Stimulated activated naive CD8-positive, alpha-beta T cell treated with anti-CD3 and anti-CD28 coated beads, Interleukin-15, Interleukin-2, amounts not matched to agents 100 ng/mL and 50 ng/mL, for 24 hours (primary cell): Measurements from ENCODE around the gene SETMAR.

ENCODE experiments used
- H3K27ac Mint-ChIP-seq: one replicate; pipeline ENCODE4 v1.8.0; 2021; ENCODE audit warnings: mild to moderate bottlenecking, mixed read lengths
- H3K27me3 Mint-ChIP-seq: one replicate; pipeline ENCODE4 v1.8.0; 2021; ENCODE audit warnings: mixed read lengths
- H3K36me3 Mint-ChIP-seq: one replicate; pipeline ENCODE4 v1.8.0; 2021; ENCODE audit warnings: low read depth, mixed read lengths
- H3K4me1 Mint-ChIP-seq: one replicate; pipeline ENCODE4 v1.8.0; 2021; ENCODE audit warnings: low read depth, mixed read lengths
- H3K4me3 Mint-ChIP-seq: one replicate; pipeline ENCODE4 v1.8.0; 2021; ENCODE audit warnings: mild to moderate bottlenecking, mixed read lengths
- H3K9me3 Mint-ChIP-seq: one replicate; pipeline ENCODE4 v1.8.0; 2021; ENCODE audit warnings: mixed read lengths

The SETMAR gene

DNA sequence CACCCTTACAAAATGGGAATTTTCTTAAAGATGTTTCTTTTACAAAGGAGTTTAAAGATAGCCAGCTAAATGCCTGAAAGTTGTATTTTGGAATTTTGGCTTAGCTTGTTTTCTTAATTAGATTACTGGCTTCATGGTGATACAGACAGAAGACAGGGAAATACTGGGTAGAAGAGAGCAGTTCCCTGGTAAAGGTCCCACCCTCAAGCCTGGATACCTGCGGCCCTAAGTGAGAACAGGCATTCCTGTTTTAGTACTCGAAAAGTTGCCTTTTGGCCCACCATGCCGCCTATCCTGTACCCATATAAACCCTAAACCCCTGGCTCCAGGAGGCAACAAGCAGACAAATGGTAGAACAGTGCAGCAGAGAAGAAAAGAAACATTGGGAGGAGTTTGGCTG is 29.4 kb downstream of the SETMAR start:
- H3K27me3 Mint-ChIP-seq, result no peaks in the 10 kb centered on the region
- H3K9me3 Mint-ChIP-seq, result peaks cover 16% of the 10 kb centered on the region
- H3K4me1 Mint-ChIP-seq, result no peaks in the 10 kb centered on the region
- H3K27ac Mint-ChIP-seq, result no peak overlapping the region
- peaks cover 18% of the 10 kb centered on the region for H3K36me3 Mint-ChIP-seq
- no peak overlapping the region for H3K4me3 Mint-ChIP-seq

DNA sequence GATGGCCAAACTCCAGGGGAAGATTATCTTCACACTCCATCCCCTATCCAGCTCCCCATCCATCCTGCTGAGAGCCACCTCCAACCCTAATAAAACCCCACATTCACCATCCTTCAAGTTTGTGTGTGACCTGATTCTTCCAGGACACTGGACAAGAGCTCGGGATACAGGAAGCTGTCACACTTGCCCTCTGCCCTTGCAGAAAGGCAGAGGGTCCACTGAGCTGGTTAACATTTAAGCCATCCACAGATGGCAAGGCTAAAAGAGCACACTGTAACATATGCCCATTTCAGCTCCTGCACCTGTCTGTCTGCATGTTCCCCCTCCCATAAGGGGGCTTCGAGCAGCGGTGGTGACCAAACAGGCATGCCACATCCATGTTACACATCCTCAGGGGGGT is 29.8 kb downstream of the SETMAR start:
- H3K27me3 Mint-ChIP-seq, result no peaks in the 10 kb centered on the region
- H3K4me3 Mint-ChIP-seq, result no peak overlapping the region
- no peaks in the 10 kb centered on the region for H3K4me1 Mint-ChIP-seq
- peaks cover 16% of the 10 kb centered on the region for H3K9me3 Mint-ChIP-seq
- H3K36me3 Mint-ChIP-seq, result peaks cover 18% of the 10 kb centered on the region
- H3K27ac Mint-ChIP-seq, result no peak overlapping the region

DNA sequence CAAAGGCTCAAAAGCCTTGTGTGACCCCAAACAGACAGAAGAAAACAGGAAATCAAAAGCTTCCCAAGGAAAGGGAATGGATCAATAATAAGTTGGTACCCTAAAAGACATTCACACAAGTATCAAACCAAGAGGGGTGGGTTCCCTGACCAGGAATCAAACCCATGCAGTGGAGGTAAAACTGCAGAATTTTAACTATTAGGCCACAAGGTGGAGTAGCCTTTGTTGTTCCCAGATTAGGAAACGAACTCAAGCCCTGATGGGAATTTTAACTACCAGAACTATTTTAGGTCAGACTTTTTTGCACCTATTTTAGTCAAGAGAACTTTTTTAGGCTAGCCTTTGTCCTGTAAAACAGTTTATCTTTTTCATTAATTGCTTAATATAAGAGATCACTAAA is 31.4 kb downstream of the SETMAR start:
- Mint-ChIP-seq H3K4me1 (no peaks in the 10 kb centered on the region), H3K27me3 (no peaks in the 10 kb centered on the region), H3K36me3 (peaks cover 5% of the 10 kb centered on the region), H3K9me3 (peaks cover 8% of the 10 kb centered on the region), H3K27ac (no peak overlapping the region), H3K4me3 (no peak overlapping the region)

DNA sequence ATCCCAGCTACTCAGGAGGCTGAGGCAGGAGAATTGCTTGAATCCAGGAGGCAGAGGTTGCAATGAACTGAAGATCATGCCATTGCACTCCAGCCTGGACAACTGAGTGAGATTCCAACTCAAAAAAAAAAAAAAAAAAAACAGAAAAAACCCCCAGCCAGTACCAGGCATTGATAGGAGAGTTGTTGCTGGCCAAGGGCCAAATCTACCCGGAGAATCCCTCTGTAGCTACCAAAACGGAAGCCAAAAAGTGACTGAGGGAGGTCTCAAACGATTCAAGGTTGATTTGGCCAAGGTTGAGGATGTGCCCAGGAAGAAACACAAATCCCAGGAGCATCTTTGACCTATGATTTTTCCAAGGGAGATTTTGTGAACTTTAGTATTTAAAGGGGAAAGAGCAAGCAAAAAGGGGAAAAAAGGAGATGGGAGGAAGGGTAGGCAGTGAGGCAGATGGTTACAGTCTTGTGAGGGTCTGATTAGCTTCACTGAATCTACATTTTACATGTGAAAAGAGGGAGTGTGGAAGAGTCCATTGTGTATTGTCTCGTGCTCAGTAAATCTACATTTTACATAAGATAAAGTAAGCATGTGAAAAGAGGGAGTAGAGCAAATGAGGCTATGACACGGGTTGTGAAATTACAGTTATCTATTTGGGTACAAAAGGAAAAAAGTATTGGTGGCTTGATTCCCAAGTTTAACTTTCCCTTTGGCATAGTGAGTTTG is 32.8 kb downstream of the SETMAR start:
- peaks cover 6% of the 10 kb centered on the region for H3K36me3 Mint-ChIP-seq
- no peaks in the 10 kb centered on the region for H3K27me3 Mint-ChIP-seq
- H3K4me1 Mint-ChIP-seq, result no peaks in the 10 kb centered on the region
- no peak overlapping the region for H3K4me3 Mint-ChIP-seq
- H3K9me3 Mint-ChIP-seq, result no peaks in the 10 kb centered on the region
- no peak overlapping the region for H3K27ac Mint-ChIP-seq

DNA sequence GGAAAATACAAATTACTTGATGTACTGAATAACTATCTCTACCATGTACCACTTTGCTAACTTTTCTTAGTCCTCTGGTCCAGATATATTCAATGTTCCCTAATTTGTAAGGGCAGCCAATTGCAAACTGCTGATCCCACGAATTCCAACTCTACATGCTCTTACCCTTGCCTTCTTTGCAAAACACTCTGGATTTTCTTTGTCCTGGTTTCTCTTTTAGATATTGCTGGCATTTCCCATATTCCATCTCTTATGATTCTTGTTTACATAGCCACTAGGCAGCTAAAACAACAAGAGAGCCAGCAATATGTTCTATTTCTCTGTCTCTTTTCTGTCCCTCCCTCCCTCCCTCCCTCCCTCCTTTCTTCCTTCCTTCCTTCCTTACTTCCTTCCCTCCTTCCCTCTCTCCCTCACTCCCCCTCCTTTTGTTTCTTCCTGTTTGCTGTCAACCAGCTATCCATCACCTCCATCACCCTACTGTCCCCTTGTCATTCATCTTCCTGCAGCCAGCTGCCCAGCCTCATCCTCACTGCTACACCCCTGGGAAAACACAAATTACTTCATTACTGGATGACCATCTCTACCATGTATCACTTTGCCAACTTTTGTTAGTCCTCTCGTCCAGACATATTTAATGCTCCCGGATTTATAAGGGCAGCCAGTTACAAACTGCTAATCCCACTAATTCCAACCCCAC is 33.8 kb downstream of the SETMAR start:
- Mint-ChIP-seq H3K27ac (no peak overlapping the region), H3K4me3 (no peak overlapping the region), H3K4me1 (no peaks in the 10 kb centered on the region), H3K27me3 (no peaks in the 10 kb centered on the region), H3K36me3 (peaks cover 6% of the 10 kb centered on the region), H3K9me3 (no peaks in the 10 kb centered on the region)

DNA sequence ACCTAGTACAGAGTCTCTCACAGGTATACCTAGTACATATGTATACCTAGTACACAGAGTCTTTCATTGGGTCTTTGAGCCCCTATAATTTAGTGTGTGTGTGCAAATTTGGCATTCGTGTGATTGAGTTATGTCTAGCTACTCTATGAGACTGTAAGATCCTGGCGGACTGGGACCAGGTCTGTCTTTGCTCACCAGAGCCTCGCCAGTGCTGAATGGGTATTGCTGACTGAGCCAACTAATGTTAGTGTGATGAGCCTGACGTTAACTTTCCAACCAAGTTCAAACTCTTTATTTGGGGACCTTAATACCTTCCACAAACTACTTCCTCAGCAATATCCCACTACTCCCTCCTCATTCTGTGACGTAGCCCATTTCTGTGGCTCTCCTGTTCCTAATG is 35.6 kb downstream of the SETMAR start:
- H3K4me3 Mint-ChIP-seq, result no peak overlapping the region
- no peaks in the 10 kb centered on the region for H3K9me3 Mint-ChIP-seq
- no peaks in the 10 kb centered on the region for H3K27me3 Mint-ChIP-seq
- H3K4me1 Mint-ChIP-seq, result no peaks in the 10 kb centered on the region
- peaks cover 6% of the 10 kb centered on the region for H3K36me3 Mint-ChIP-seq
- no peak overlapping the region for H3K27ac Mint-ChIP-seq

DNA sequence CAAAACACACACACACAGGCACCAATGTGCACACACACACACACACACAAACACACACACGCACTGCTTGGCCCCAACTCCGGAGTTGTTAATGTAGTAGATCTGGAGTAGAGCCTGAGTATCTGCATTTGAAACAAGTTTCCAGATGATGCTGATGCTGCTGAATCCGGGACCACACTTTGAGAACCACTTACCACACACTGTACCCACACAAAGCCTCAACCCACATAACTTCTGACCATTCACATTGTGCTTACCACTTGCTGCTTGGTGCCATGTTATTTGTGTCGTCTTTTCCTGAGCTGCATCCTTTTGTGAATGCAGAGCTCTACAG is 36.9 kb downstream of the SETMAR start:
- H3K36me3 Mint-ChIP-seq, result peaks cover 6% of the 10 kb centered on the region
- no peaks in the 10 kb centered on the region for H3K27me3 Mint-ChIP-seq
- H3K4me1 Mint-ChIP-seq, result no peaks in the 10 kb centered on the region
- H3K27ac Mint-ChIP-seq, result no peak overlapping the region
- no peak overlapping the region for H3K4me3 Mint-ChIP-seq
- no peaks in the 10 kb centered on the region for H3K9me3 Mint-ChIP-seq

DNA sequence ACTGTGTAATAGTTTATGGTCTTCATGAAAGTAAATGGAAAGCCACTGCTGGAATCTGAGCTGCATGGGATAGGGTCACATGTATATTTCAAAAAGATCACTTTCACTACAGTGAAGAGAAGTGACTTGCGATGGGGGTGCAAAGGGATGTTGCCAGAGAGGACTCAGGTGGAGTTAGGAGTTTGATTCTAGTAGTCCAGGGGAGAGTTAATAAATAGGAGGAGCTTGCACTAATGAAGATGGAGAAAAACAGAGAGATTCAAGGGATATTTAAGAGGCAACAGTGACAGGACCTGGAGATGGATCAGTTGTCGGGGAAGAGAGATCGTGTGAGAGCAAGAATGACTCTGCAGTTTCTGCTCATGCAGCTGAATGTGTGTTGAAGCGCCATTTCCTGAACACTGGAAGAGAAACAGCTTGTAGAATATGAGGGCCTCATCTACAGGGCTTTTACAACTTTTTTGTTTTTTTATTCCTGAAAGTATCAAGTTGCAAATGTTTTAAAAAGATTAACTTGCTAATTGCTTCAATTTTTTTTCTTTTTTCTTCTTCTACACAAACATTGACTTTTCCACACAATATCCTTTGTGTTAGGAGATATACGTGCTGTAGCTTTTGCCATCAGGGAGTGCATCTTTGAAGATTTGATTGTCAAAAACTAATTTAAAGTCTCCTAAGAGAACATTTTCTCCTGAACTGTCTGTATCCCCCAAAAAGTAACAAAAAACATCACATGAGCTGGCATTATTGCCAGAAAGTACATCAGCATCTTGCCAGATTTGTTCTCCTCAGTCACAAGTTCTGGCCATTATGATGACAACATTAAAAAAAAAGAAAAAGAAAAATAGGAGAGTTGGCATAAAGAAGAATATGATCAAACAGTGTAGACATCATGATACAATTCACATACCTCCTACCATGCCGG is 37.5 kb downstream of the SETMAR start:
- H3K4me3 Mint-ChIP-seq, result no peak overlapping the region
- H3K4me1 Mint-ChIP-seq, result no peaks in the 10 kb centered on the region
- H3K9me3 Mint-ChIP-seq, result no peaks in the 10 kb centered on the region
- no peaks in the 10 kb centered on the region for H3K27me3 Mint-ChIP-seq
- H3K27ac Mint-ChIP-seq, result peak overlapping the region; percentile 5
- peaks cover 6% of the 10 kb centered on the region for H3K36me3 Mint-ChIP-seq

DNA sequence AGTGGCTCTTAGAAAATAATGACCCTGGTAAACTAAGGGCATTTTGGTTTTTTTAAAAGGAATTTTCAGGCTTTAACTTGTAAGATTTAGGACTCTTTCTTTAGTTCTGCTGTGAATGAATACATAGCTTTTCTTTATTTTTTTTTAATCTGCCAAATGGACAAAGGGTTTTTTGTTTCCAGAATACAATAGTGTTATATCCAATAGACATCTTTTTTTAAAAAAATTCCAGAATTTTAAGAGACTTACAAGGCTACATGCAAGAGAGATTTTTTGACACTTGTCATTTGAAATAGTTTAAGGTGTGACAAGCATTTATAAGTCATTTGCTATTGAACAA is 38.1 kb downstream of the SETMAR start:
- H3K27me3 Mint-ChIP-seq, result no peaks in the 10 kb centered on the region
- H3K36me3 Mint-ChIP-seq, result peaks cover 6% of the 10 kb centered on the region
- no peaks in the 10 kb centered on the region for H3K4me1 Mint-ChIP-seq
- no peaks in the 10 kb centered on the region for H3K9me3 Mint-ChIP-seq
- H3K4me3 Mint-ChIP-seq, result no peak overlapping the region
- no peak overlapping the region for H3K27ac Mint-ChIP-seq

DNA sequence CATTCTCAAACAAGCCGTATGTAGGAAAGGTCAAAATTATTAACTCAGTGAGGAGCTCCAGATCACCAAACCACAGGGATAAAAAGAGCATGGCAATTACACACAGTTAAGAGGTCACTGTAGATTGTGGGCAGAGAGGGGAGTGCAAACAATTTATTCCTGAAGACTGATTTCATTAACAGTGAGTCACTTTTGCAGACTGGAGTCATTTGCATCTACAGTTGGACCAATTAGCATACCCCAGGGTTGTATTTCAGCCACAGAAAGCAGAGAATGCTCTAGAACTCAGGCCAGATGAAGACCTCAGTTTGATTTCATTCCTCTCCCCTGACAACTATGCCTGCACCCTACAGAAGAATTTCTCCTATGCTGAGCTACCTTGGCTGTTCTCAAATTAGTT is 40.1 kb downstream of the SETMAR start:
- Mint-ChIP-seq H3K4me1 (no peaks in the 10 kb centered on the region), H3K9me3 (no peaks in the 10 kb centered on the region), H3K4me3 (no peak overlapping the region), H3K27me3 (no peaks in the 10 kb centered on the region), H3K36me3 (peaks cover 6% of the 10 kb centered on the region), H3K27ac (no peak overlapping the region)

DNA sequence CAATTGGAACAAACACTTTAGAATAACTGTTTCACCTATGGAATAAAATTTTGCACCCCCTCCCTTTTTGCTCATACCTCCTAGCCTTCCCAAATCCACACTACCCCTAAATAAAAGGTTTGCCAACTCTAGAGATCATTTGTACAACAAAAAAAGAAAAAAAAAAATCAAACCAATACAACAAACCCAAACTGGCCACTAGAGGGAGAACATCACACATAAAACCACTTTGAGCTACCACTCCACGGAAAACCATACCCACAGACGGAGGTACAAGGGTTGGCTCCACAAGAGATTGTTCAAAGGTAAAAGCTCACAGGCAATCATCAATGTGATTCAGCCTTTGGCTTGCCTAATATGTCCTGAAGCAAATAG is 47.6 kb downstream of the SETMAR start:
- H3K27ac Mint-ChIP-seq, result peak overlapping the region; percentile 87
- peak overlapping the region; percentile 77 for H3K4me3 Mint-ChIP-seq
- H3K36me3 Mint-ChIP-seq, result no peaks in the 10 kb centered on the region
- peaks cover 23% of the 10 kb centered on the region for H3K4me1 Mint-ChIP-seq
- H3K9me3 Mint-ChIP-seq, result no peaks in the 10 kb centered on the region
- no peaks in the 10 kb centered on the region for H3K27me3 Mint-ChIP-seq

DNA sequence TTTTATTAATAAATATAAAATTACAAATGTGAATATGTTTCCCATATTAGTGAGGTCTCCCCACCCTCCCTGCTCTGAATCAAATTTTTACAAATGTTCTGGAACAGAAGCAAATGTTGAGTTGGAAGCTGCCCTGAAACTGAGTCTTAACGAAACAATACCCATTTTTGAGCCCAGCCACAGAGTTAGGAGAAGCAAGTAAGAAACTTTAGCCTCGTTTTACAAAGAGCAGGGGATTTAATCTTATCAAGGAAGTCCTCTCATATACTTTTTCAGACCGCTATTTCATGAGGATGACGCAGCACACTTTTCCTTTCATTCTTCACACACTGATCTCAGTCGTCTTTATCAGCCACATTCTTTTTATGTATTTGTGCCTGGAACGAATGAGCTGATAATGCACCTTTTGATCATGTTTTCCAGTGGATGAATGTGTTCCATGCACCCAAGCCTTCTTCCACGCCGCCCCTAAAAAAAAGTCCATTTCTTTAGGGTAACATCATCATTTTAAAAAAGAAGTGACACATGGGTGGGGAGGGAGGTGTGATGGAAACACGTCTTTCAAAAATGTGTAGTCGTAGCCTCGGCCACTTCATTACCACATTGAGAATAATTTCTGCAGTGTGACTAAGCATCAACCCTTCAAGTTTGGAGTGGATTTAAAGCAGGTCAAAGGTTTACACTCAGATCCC is 48.1 kb downstream of the SETMAR start:
- H3K27me3 Mint-ChIP-seq, result no peaks in the 10 kb centered on the region
- no peaks in the 10 kb centered on the region for H3K36me3 Mint-ChIP-seq
- H3K4me1 Mint-ChIP-seq, result peaks cover 23% of the 10 kb centered on the region

DNA sequence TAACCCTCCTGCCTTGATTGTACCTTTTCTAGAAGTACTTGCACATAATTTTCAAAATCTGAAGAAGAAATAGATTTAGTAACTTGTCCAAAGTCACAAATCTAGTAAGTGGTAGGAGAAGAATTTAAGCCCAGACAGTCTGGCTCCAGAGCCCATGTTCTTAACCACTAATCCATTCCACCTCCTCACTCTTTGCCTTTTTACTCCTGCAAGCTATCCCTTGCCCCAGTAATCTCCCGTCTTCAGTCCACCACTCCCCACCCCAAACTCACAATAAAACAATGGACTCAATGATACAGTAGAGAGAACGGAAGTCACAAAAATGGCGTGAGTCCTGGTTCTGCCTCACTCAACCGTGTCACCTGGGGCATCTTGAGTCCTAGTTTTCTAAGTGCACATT is 48.7 kb downstream of the SETMAR start:
- Mint-ChIP-seq H3K9me3 (no peaks in the 10 kb centered on the region), H3K4me1 (peaks cover 23% of the 10 kb centered on the region)

More for the DNA sequence above, 48.1 kb downstream of the SETMAR start:
- H3K9me3 Mint-ChIP-seq, result no peaks in the 10 kb centered on the region
- peak overlapping the region; percentile 77 for H3K4me3 Mint-ChIP-seq
- H3K27ac Mint-ChIP-seq, result peak overlapping the region; percentile 87

DNA sequence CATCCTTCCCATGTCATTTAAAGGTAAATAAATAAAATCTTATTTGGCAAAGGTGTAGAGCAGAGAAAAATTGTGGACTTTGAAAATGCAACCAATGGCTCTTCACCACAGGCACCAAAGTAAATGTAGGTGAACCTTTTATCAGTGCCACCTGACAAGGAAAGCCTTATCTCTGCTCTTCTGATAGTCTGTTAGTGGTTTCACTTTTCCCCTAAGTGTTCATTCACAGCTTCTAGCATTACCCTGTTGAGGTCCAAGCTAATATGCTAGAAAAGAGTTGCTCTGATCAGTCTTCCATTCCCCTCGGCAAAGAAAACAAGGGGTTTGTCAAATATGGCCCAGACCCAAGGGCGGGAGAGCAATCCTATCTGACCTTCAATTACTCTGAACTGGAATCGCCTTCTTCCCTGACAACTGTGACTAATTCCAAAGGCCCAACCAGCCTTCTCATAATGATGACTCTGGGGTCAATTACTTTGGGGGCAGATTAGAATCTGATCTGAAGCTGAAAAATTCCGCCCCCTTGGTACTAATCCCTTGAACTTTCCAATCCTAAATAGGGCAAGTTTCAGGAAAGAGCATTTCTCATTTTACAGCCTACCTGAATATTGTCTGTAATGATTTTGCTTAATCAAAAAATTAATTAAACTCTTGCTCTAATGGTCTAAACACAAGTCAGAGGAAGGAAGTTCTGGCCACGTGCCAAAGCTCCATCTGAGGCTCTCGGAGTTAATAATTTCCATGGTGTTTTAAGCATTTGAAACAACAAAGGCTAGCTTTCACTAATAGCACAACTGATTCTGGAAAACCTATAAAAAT is 52.4 kb downstream of the SETMAR start:
- Mint-ChIP-seq H3K36me3 (peaks cover 4% of the 10 kb centered on the region), H3K4me1 (peaks cover 30% of the 10 kb centered on the region), H3K27me3 (no peaks in the 10 kb centered on the region), H3K27ac (no peak overlapping the region), H3K4me3 (no peak overlapping the region), H3K9me3 (peaks cover 3% of the 10 kb centered on the region)

More for the DNA sequence above, 48.7 kb downstream of the SETMAR start:
- Mint-ChIP-seq H3K27me3 (no peaks in the 10 kb centered on the region), H3K4me3 (peak overlapping the region; percentile 77), H3K36me3 (no peaks in the 10 kb centered on the region), H3K27ac (peak overlapping the region; percentile 87)
